Calu3 (cell line): ENCODE data around the gene ERICH3. TPM values are rescaled to one million over a fixed set of nuclear protein-coding genes. Genes with fewer than 3 reads are reported as not detected.

ENCODE experiments used
- BruUV-seq: library from RNA; stranded (reverse); fragments of 400-500 nt; replicated peaks from 2 replicates; lab custom pipeline; 2021; lab: Mats Ljungman, UMichigan
- CTCF ChIA-PET: fragments of 300-600 bp; sonication (Branson Sonifier 250); formaldehyde crosslinking; loops from one replicate; lab custom pipeline; 2022; ENCODE audit warnings: antibody characterized with exemption; lab: Charles Lee
- DNase-seq: peaks from one replicate; pipeline ENCODE4 v3.0.0; 2022
- H3K27ac Mint-ChIP-seq: one replicate; pipeline ENCODE4 v1.8.0; 2022; ENCODE audit warnings: mixed read lengths; ENCODE audit not compliant: unreplicated experiment
- H3K27me3 Mint-ChIP-seq: one replicate; pipeline ENCODE4 v1.8.0; 2022; ENCODE audit warnings: mixed read lengths; ENCODE audit not compliant: unreplicated experiment
- H3K36me3 Mint-ChIP-seq: one replicate; pipeline ENCODE4 v1.8.0; 2022; ENCODE audit warnings: mild to moderate bottlenecking, moderate library complexity, mixed read lengths; ENCODE audit not compliant: insufficient read depth, unreplicated experiment
- H3K4me1 Mint-ChIP-seq: one replicate; pipeline ENCODE4 v1.8.0; 2022; ENCODE audit warnings: mild to moderate bottlenecking, low read depth, mixed read lengths; ENCODE audit not compliant: unreplicated experiment
- H3K4me3 Mint-ChIP-seq: one replicate; pipeline ENCODE4 v1.8.0; 2022; ENCODE audit warnings: mild to moderate bottlenecking, low read depth, moderate library complexity, mixed read lengths; ENCODE audit not compliant: unreplicated experiment
- H3K9me3 Mint-ChIP-seq: one replicate; pipeline ENCODE4 v1.8.0; 2022; ENCODE audit warnings: low read depth, mixed read lengths; ENCODE audit not compliant: unreplicated experiment
- intact Hi-C: fragments of 100-400 bp; cut with micrococcal nuclease; formaldehyde crosslinking; loops from one replicate; pipeline ENCODE4 v1.10.0; 2022; ENCODE audit not compliant: unreplicated experiment
- total RNA-seq: library from RNA; stranded (reverse); gene quantifications from 2 replicates; pipeline ENCODE4 v1.2.3, GENCODE V29; 2022
- TF ChIP-seq, protein P1 (sequence below): fragments of 200-600 bp; IDR thresholded peaks from one replicate; pipeline ENCODE4 v1.8.0; 2022; ENCODE audit warnings: antibody characterized with exemption; ENCODE audit not compliant: unreplicated experiment

The ERICH3 gene
- total RNA-seq, 1 experiment from 2014 or later = 0.35 TPM

DNA sequence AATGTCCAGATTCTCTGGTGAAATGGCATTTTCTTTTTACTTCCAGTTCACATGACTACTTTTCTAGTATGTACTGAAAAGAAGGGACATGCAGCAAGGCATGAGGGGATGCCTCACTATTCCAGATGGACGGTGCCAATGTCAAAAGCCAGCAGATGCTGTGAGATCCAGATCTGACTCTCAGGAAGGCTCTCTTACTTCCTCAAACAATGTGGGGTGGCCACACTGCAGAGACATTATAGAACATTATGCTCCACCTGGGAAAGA, 41.6 kb upstream of the ERICH3 start:
- BruUV-seq = no TSS peak
- Mint-ChIP-seq H3K4me1 (no peaks in the 10 kb centered on the region), H3K9me3 (no peaks in the 10 kb centered on the region), H3K4me3 (no peak overlapping the region), H3K27ac (no peak overlapping the region), H3K27me3 (no peaks in the 10 kb centered on the region), H3K36me3 (peaks cover 7% of the 10 kb centered on the region)
- TF ChIP-seq, protein P1, sequence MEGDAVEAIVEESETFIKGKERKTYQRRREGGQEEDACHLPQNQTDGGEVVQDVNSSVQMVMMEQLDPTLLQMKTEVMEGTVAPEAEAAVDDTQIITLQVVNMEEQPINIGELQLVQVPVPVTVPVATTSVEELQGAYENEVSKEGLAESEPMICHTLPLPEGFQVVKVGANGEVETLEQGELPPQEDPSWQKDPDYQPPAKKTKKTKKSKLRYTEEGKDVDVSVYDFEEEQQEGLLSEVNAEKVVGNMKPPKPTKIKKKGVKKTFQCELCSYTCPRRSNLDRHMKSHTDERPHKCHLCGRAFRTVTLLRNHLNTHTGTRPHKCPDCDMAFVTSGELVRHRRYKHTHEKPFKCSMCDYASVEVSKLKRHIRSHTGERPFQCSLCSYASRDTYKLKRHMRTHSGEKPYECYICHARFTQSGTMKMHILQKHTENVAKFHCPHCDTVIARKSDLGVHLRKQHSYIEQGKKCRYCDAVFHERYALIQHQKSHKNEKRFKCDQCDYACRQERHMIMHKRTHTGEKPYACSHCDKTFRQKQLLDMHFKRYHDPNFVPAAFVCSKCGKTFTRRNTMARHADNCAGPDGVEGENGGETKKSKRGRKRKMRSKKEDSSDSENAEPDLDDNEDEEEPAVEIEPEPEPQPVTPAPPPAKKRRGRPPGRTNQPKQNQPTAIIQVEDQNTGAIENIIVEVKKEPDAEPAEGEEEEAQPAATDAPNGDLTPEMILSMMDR = no peak
- DNase-seq = no peak
- CTCF ChIA-PET = no interaction called here
- intact Hi-C loops = no loop called here

- TF ChIP-seq, protein P1 = no peak
- Mint-ChIP-seq H3K4me1 (no peaks in the 10 kb centered on the region), H3K27ac (no peak overlapping the region), H3K9me3 (no peaks in the 10 kb centered on the region), H3K36me3 (peaks cover 5% of the 10 kb centered on the region), H3K27me3 (no peaks in the 10 kb centered on the region), H3K4me3 (no peak overlapping the region)
- intact Hi-C loops = no loop called here
- CTCF ChIA-PET = no interaction called here
- no TSS peak for BruUV-seq
- DNase-seq = no peak
Measured at GRCh38 chr1:74714429-74715235, 41.0 kb upstream of the ERICH3 start.

DNA sequence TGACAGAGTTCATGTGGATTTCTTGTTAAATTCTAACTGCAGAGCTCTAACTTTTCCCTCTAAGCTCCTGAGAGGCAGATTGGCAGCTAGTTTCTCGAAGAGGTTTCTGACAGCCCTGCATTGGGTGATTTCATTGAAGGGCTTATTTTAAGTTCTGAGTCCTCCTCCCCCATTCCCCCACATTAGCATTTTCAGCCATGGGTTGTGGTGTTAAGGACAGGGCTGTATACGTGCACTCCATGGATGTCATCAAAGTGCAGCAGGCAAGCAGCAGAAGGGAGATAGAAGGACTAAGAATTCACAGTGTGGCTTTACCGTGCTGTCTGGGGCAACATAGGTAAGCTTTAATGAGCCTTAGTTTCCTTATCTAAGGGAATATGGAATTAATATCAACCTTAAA, 40.3 kb upstream of the ERICH3 start:
- Mint-ChIP-seq H3K27ac (no peak overlapping the region), H3K36me3 (peaks cover 7% of the 10 kb centered on the region), H3K9me3 (no peaks in the 10 kb centered on the region), H3K4me3 (no peak overlapping the region), H3K4me1 (no peaks in the 10 kb centered on the region), H3K27me3 (no peaks in the 10 kb centered on the region)
- no peak for DNase-seq
- TF ChIP-seq, protein P1 = no peak
- no TSS peak for BruUV-seq
- CTCF ChIA-PET = no interaction called here
- intact Hi-C loops = no loop called here

GRCh38 chr1:74712881-74713280, 39.3 kb upstream of the ERICH3 start:
- no TSS peak for BruUV-seq
- TF ChIP-seq, protein P1 = no peak
- Mint-ChIP-seq H3K36me3 (peaks cover 13% of the 10 kb centered on the region), H3K9me3 (no peaks in the 10 kb centered on the region), H3K27ac (no peak overlapping the region), H3K4me1 (no peaks in the 10 kb centered on the region), H3K27me3 (no peaks in the 10 kb centered on the region), H3K4me3 (no peak overlapping the region)
- CTCF ChIA-PET = no interaction called here
- no peak for DNase-seq
- intact Hi-C loops = no loop called here
